ENCODE data around the gene TTC39C.

DNA sequence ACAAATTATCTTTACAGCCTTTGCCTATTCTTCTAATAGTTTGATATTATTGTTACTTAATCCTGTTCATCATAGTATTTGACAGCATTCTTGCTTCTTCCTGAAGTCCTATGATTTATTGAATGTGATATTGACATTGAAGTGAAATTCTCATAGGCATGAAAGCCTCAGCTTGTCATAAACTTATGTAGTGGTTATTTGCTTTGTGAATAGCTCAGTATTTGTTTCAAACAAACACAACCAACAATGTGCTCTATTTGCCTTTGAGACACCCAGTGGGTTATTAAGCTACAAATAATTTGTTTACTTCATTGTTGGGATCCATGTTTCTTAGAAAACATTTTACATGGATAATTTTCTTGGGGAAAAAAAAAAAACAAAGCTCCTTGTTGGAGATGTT is 57.2 kb downstream of the TTC39C start:
- TF ChIP-seq, protein P1, sequence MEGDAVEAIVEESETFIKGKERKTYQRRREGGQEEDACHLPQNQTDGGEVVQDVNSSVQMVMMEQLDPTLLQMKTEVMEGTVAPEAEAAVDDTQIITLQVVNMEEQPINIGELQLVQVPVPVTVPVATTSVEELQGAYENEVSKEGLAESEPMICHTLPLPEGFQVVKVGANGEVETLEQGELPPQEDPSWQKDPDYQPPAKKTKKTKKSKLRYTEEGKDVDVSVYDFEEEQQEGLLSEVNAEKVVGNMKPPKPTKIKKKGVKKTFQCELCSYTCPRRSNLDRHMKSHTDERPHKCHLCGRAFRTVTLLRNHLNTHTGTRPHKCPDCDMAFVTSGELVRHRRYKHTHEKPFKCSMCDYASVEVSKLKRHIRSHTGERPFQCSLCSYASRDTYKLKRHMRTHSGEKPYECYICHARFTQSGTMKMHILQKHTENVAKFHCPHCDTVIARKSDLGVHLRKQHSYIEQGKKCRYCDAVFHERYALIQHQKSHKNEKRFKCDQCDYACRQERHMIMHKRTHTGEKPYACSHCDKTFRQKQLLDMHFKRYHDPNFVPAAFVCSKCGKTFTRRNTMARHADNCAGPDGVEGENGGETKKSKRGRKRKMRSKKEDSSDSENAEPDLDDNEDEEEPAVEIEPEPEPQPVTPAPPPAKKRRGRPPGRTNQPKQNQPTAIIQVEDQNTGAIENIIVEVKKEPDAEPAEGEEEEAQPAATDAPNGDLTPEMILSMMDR (IDR thresholded peaks at IDR 0.05 in 8 of 11, conservative IDR thresholded peaks at IDR 0.05 in 3 of 11), result no peak
- no peak for TF ChIP-seq POLR2A (IDR thresholded peaks at IDR 0.05)
